Nephron progenitor cell (in vitro differentiated cells): ENCODE data around the gene CDPF1.
A peak's percentile ranks its signal among the peaks of the same experiment; 100 is the strongest.

ENCODE experiments used
- DNase-seq: peaks from one replicate; pipeline ENCODE4 v3.0.0; 2021
- H3K27ac Mint-ChIP-seq: 2 replicates; pipeline ENCODE4 v1.8.0; 2021; ENCODE audit warnings: mild to moderate bottlenecking, moderate library complexity, mixed read lengths
- H3K27me3 Mint-ChIP-seq: 2 replicates; pipeline ENCODE4 v1.8.0; 2021; ENCODE audit warnings: mild to moderate bottlenecking, low read depth, mixed read lengths; ENCODE audit not compliant: poor library complexity
- H3K36me3 Mint-ChIP-seq: 2 replicates; pipeline ENCODE4 v1.8.0; 2021; ENCODE audit warnings: low read depth, mixed read lengths
- H3K4me1 Mint-ChIP-seq: 2 replicates; pipeline ENCODE4 v1.8.0; 2021; ENCODE audit warnings: mixed read lengths
- H3K4me3 Mint-ChIP-seq: 2 replicates; pipeline ENCODE4 v1.8.0; 2021; ENCODE audit warnings: mild to moderate bottlenecking, moderate library complexity, mixed read lengths
- H3K9me3 Mint-ChIP-seq: 2 replicates; pipeline ENCODE4 v1.8.0; 2021; ENCODE audit warnings: mild to moderate bottlenecking, moderate library complexity, mixed read lengths
- TF ChIP-seq, protein P1 (sequence below): fragments of 200-600 bp; sonication (generic); IDR thresholded peaks from 2 replicates; pipeline ENCODE4 v1.5.0; 2021; ENCODE audit warnings: antibody characterized with exemption

Gene CDPF1

DNA sequence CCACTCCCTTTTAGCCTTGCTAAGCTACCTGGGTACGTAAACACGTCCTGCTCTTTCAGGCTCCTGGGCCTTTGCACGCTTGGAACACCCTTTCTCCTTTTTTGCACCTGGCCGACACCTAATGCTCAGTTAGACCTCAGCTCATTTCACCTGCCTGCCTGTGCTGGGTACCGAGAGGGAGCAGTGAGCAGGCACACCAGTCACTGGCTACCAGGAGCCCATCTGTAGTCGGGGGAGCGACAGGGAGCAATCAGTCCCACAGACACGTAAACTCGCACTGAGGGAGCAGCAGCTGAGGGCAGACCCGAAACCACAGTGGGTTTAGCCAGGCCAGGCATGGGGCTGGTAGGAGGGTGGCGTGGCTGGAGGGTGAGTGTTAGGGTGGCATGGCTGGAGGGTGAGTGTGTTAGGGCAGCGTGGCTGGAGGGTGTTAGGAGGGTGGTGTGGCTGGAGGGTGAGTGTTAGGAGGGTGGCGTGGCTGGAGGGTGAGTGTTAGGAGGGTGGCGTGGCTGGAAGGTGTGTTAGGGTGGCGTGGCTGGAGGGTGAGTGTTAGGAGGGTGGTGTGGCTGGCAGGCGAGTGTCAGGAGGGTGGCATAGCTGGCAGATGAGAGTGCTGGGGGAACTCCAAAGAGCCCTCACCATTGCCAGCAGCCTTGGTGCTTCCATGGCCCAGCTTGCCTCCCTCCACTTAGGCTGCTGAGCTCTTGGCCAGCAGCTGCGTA, 40.2 kb upstream of the CDPF1 start:
- no peak for DNase-seq
- Mint-ChIP-seq H3K9me3 (no peaks in the 10 kb centered on the region), H3K4me1 (peaks cover 21% of the 10 kb centered on the region), H3K4me3 (no peak overlapping the region), H3K36me3 (peaks cover 29% of the 10 kb centered on the region), H3K27ac (no peak overlapping the region), H3K27me3 (no peaks in the 10 kb centered on the region)
- TF ChIP-seq, protein P1, sequence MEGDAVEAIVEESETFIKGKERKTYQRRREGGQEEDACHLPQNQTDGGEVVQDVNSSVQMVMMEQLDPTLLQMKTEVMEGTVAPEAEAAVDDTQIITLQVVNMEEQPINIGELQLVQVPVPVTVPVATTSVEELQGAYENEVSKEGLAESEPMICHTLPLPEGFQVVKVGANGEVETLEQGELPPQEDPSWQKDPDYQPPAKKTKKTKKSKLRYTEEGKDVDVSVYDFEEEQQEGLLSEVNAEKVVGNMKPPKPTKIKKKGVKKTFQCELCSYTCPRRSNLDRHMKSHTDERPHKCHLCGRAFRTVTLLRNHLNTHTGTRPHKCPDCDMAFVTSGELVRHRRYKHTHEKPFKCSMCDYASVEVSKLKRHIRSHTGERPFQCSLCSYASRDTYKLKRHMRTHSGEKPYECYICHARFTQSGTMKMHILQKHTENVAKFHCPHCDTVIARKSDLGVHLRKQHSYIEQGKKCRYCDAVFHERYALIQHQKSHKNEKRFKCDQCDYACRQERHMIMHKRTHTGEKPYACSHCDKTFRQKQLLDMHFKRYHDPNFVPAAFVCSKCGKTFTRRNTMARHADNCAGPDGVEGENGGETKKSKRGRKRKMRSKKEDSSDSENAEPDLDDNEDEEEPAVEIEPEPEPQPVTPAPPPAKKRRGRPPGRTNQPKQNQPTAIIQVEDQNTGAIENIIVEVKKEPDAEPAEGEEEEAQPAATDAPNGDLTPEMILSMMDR: no peak

DNA sequence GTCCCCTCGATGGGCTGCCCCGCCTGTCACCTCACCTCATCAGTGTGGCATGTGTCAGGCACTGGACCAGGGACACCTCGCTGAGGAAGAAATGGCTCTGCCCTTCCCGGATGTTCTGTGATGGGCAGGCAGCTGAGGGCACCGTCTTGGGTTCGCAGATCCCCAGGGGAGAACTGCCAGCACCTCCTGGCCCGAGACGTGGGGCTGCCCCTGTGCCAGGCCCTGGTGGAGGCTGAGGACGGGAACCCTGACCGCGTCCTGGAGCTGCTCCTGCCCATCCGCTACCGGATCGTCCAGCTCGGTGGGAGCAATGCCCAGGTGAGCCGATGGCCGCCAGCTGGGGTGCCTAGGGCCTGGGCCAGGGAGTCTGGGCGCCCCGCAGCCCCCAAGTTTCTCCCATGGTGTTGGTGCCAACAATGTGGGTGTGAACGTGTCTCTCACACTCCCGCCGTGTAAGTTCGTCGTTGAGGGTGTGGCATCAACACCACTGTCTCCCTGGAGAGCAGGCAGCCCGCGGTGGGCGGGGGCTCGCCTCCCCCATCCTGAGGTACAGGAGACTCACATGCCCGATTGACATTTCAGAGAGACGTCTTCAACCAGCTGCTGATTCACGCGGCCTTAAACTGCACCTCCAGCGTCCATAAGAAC, 39.3 kb upstream of the CDPF1 start:
- TF ChIP-seq, protein P1: no peak
- H3K4me3 Mint-ChIP-seq: no peak overlapping the region
- H3K27ac Mint-ChIP-seq: no peak overlapping the region
- no peaks in the 10 kb centered on the region for H3K9me3 Mint-ChIP-seq
- H3K27me3 Mint-ChIP-seq: no peaks in the 10 kb centered on the region
- H3K36me3 Mint-ChIP-seq: peaks cover 34% of the 10 kb centered on the region
- peaks cover 16% of the 10 kb centered on the region for H3K4me1 Mint-ChIP-seq
- no peak for DNase-seq

DNA sequence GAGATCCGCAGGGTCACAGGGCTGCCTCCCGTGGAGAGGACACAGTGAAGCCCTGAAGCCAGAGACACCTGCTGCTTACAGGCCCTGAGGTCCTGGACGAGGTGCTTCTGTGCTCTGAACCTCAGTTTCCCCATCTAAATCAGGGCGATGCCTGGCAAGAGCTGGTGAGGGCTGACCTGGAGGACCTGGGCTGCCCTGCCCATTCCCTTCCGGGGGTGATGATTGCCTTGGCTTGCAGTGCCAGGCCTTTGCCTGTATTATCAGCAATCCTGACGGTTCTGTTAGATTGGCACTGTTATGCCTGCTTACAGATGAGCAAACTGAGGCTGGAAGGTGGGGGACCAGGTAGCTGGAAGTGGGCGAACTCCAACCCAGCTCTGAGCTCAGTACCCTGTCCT, 38.8 kb upstream of the CDPF1 start:
- no peak overlapping the region for H3K4me3 Mint-ChIP-seq
- peaks cover 40% of the 10 kb centered on the region for H3K36me3 Mint-ChIP-seq
- TF ChIP-seq, protein P1: no peak
- no peak for DNase-seq
- no peaks in the 10 kb centered on the region for H3K9me3 Mint-ChIP-seq
- H3K27me3 Mint-ChIP-seq: no peaks in the 10 kb centered on the region
- H3K27ac Mint-ChIP-seq: no peak overlapping the region
- peaks cover 16% of the 10 kb centered on the region for H3K4me1 Mint-ChIP-seq

DNA sequence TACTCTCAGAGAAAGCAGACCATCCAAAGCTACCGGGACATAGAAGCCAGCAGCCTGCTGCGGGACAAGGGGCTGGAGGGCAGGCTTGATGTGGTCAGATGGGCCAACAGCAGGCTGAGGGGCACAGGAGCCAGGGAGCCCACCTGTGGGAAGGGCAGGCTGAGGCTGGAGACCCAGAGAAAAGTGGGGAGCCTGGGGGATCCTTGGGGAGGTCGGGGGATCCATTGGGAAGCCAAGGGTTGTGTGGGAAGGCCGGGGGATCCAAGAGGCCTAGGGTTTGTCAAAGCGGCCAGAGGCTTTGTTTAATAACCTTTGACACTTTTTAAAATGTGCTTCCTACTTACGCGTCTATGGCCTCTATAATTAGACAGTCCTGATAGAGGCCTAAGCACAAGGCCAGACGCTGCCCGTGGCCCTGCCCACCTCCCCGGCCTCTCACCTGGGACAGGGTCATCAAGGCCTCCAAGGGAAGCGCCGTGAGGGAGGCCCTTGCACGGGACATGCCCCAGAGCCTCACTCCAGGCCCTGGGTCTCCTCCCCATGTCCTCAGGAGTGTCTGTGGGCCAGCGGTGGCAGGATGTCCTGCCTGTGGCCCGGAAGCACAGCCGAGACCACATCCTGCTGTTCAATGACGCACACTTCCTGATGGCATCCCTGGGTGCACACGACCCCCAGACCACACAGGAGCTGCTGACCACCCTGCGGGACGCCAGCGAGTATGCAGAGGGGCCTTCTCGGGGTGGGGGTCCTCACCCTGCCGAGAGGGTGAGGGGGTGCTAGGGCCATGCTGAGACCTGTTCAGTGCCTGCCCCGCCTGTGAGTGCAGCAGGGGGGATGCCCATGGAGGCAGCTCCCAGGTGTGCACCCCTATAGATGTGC, 38.0 kb upstream of the CDPF1 start:
- TF ChIP-seq, protein P1: no peak
- Mint-ChIP-seq H3K4me3 (no peak overlapping the region), H3K4me1 (peaks cover 9% of the 10 kb centered on the region), H3K27me3 (no peaks in the 10 kb centered on the region), H3K36me3 (peaks cover 38% of the 10 kb centered on the region), H3K27ac (peak overlapping the region; percentile 60), H3K9me3 (no peaks in the 10 kb centered on the region)
- no peak for DNase-seq

DNA sequence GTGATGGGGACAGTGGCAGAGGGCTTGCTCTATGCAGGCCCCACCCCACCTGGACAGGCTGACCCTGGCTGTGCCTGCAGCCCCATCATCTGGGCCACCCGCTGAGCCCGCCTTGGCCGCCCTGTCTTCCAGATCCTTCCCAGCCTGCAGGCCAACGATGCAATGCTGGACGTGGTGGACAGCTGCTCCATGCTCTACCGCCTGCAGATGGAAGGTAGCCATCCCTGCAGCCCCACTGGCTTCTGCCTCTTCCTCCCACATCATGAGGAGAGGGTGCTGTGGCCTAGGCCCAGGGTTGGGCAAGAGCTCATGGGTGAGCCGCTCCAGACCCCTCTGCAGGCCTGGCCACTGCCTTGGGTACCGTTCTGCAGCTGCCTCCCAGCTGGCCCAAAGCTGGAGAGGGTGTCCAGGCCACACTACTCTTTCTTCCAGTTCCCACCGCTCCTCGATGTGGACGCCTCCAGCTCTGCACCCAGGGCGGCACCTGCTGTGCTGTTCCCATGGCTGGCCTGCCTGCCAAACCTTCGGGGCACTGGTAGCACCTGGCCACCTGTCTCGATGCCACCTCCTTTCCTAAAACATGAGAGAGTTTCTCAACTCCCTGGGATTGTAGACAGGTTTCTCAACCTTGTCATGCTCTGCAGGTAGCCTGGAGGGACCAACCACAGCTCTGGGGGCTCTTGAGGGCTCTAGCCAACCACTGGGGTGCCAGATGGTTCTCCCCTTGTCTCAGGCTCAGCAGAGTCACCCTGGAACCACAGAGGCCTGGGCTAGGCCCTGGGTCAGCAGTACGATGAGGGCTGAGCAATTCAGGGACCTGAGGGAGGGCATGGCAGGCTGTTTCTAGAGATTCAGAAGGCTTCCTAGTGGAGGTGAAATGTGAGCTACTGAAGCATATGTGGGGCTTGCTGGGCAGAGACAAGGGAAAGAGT, 37.1 kb upstream of the CDPF1 start:
- TF ChIP-seq, protein P1: no peak
- peaks cover 29% of the 10 kb centered on the region for H3K36me3 Mint-ChIP-seq
- H3K9me3 Mint-ChIP-seq: no peaks in the 10 kb centered on the region
- no peak overlapping the region for H3K4me3 Mint-ChIP-seq
- no peak for DNase-seq
- H3K27ac Mint-ChIP-seq: peak overlapping the region; percentile 60
- peaks cover 6% of the 10 kb centered on the region for H3K4me1 Mint-ChIP-seq
- H3K27me3 Mint-ChIP-seq: peaks cover under 1% of the 10 kb centered on the region
